HG02938 (cell line): ENCODE measurements around the gene RHCE.
"Not testable (repeated sequence)": the region's sequence is repeated elsewhere in the genome, so short reads cannot be mapped to it uniquely, and the experiment has no call there.

Experiments used
- ATAC-seq: cut with Tn5 transposase; IDR thresholded peaks from one replicate; pipeline ENCODE4 v1.9.1; 2021; ENCODE audit warnings: mild to moderate bottlenecking, moderate library complexity; ENCODE audit not compliant: unreplicated experiment

The RHCE gene

GRCh38 chr1:25433389-25434186 is 13.0 kb upstream of the RHCE start:
- ATAC-seq, result no peak

GRCh38 chr1:25432749-25433388 is 12.2 kb upstream of the RHCE start:
- no peak for ATAC-seq

- ATAC-seq, result no peak
Measured at GRCh38 chr1:25431955-25432719, 11.5 kb upstream of the RHCE start.

- peak; percentile 22 for ATAC-seq
Measured at GRCh38 chr1:25430967-25431881, 10.6 kb upstream of the RHCE start.

- ATAC-seq, result peak; percentile 89
Measured at GRCh38 chr1:25430073-25430966, 9.7 kb upstream of the RHCE start, which contains the start of gene MACO1. MACO1 (plus strand) TSS chr1:25430897; CDS start chr1:25431099, 202 bp downstream.

- no peak for ATAC-seq
Measured at GRCh38 chr1:25428475-25429166, 8.0 kb upstream of the RHCE start.

GRCh38 chr1:25427696-25428095 is 7.1 kb upstream of the RHCE start:
- ATAC-seq, result no peak

GRCh38 chr1:25425098-25426085 is 4.8 kb upstream of the RHCE start:
- ATAC-seq, result no peak

- not testable (repeated sequence) for ATAC-seq
Measured at GRCh38 chr1:25423206-25423605, 2.6 kb upstream of the RHCE start.

- ATAC-seq, result not testable (repeated sequence)
Measured at GRCh38 chr1:25419339-25419738, 1.3 kb downstream of the RHCE start.

GRCh38 chr1:25417280-25417679 is 3.3 kb downstream of the RHCE start:
- not testable (repeated sequence) for ATAC-seq

- ATAC-seq, result not testable (repeated sequence)
Measured at GRCh38 chr1:25414578-25414977, 6.0 kb downstream of the RHCE start.

- ATAC-seq, result not testable (repeated sequence)
Measured at GRCh38 chr1:25414157-25414556, 6.5 kb downstream of the RHCE start.

GRCh38 chr1:25412872-25413623 is 7.6 kb downstream of the RHCE start:
- ATAC-seq, result not testable (repeated sequence)

GRCh38 chr1:25409641-25410427 is 10.8 kb downstream of the RHCE start:
- ATAC-seq, result not testable (repeated sequence)

- not testable (repeated sequence) for ATAC-seq
Measured at GRCh38 chr1:25405731-25406305, 14.8 kb downstream of the RHCE start.
